ENCODE measurements around the gene ECM2.

DNA sequence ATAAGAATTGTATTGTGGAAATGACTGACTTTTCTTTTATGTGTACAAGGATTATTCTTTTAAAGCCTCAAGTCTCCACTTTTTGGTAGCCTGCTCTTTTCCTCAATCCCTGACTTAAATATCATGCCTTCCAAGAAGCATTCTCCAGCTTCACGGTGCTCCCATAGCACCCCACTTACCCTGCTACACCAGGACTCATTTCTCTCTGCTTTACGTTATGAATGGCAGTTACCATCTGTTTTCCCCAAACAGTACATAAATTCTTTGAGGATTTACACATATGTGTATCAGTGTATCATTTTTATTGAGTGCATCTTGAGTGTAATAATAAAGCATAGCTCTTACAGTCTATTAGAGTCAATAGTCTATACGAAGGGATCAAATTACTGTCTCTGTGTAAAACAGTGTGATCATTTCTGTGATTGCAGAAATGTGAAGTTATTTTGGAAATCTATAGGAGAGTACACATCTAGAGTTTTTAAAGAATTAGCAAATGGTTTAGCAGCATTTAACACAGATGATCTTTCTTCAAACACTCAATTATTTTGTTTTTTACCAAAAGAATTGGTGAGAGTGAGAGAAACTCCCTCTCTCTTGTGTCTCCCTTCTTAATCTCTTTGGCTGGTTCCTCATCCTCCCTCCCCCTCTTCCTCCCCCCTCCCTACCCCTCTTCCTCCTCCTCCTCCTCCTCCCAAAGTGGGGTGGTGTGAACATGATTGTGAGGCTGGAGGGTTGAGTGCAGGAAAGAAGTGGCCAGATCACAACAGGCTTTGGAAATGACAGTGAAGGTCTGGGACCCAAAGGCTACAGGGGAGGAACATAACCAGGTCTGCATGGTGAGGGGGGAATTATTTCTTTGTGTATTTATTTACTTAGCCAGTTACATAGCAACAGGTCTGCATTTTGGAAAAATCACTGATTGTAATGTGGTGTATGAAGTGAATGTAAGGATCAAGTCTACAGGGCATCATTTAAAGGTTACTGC lies 27.6 kb upstream of the ECM2 start:
- TF ChIP-seq, protein P1, sequence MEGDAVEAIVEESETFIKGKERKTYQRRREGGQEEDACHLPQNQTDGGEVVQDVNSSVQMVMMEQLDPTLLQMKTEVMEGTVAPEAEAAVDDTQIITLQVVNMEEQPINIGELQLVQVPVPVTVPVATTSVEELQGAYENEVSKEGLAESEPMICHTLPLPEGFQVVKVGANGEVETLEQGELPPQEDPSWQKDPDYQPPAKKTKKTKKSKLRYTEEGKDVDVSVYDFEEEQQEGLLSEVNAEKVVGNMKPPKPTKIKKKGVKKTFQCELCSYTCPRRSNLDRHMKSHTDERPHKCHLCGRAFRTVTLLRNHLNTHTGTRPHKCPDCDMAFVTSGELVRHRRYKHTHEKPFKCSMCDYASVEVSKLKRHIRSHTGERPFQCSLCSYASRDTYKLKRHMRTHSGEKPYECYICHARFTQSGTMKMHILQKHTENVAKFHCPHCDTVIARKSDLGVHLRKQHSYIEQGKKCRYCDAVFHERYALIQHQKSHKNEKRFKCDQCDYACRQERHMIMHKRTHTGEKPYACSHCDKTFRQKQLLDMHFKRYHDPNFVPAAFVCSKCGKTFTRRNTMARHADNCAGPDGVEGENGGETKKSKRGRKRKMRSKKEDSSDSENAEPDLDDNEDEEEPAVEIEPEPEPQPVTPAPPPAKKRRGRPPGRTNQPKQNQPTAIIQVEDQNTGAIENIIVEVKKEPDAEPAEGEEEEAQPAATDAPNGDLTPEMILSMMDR (IDR thresholded peaks at IDR 0.05; ENCODE audit: insufficient read depth, low read depth, low read length), result no peak
- TF ChIP-seq EZH2 (IDR thresholded peaks at IDR 0.05; ENCODE audit: insufficient read depth, low read length), result no peak
